GM10266 (cell line): ENCODE data around the gene MPL.

Experiments used
- DNase-seq: peaks from one replicate; pipeline ENCODE4 v3.0.0; 2012; ENCODE audit errors: extremely low spot score
- TF ChIP-seq, protein P1 (sequence below): IDR thresholded peaks from 2 replicates; pipeline ENCODE4 v1.5.1; 2012; ENCODE audit warnings: mild to moderate bottlenecking, low read depth; ENCODE audit not compliant: control insufficient read depth, insufficient read depth; ENCODE audit errors: missing control alignments

Gene MPL

DNA sequence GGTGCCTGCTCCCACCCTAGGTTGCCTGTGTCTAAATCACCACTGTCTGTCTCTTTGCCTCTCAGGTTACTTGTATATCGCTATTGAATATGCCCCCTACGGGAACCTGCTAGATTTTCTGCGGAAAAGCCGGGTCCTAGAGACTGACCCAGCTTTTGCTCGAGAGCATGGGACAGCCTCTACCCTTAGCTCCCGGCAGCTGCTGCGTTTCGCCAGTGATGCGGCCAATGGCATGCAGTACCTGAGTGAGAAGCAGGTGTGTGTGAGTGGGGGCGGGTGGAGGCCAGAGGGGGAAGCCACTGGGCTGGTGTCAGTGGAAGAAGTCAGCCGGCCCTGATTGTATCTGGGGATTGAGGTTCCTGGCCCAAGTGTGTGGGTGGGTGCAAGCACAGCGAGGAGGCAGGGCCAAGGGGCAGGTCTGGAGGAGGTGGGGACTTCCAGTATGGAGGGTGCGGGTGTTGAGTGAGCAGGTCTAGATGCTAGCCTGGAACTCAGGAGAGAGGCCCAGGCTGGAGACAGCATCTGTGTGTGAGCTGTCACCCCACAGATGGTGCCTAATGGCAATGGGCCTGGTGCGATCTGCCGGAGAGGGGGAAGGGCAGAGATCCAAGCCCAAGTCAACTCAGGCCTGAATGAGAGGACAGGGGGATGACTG lies 19.7 kb upstream of the MPL start:
- TF ChIP-seq, protein P1, sequence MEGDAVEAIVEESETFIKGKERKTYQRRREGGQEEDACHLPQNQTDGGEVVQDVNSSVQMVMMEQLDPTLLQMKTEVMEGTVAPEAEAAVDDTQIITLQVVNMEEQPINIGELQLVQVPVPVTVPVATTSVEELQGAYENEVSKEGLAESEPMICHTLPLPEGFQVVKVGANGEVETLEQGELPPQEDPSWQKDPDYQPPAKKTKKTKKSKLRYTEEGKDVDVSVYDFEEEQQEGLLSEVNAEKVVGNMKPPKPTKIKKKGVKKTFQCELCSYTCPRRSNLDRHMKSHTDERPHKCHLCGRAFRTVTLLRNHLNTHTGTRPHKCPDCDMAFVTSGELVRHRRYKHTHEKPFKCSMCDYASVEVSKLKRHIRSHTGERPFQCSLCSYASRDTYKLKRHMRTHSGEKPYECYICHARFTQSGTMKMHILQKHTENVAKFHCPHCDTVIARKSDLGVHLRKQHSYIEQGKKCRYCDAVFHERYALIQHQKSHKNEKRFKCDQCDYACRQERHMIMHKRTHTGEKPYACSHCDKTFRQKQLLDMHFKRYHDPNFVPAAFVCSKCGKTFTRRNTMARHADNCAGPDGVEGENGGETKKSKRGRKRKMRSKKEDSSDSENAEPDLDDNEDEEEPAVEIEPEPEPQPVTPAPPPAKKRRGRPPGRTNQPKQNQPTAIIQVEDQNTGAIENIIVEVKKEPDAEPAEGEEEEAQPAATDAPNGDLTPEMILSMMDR = no peak
- no peak for DNase-seq

DNA sequence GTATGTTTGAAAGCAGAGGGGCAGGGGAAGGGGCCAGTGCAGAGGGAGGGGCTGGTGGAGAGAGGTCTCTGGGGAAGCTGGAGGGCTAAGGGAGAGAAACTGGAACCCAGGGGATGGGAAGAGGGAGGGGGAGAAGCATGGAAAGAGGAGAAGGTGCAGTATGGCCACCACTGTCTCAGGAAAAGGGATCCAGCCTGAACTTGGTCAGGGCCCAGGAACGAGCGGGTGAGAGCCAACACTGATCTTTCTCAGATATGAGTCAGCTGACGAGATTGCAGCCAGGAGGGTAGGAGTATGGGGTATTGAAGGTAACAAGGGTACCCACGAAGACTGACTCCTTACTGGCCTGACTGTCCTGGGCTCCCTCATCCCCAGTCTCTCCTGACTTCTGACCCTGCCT lies 18.8 kb upstream of the MPL start:
- no peak for DNase-seq
- TF ChIP-seq, protein P1 = no peak

DNA sequence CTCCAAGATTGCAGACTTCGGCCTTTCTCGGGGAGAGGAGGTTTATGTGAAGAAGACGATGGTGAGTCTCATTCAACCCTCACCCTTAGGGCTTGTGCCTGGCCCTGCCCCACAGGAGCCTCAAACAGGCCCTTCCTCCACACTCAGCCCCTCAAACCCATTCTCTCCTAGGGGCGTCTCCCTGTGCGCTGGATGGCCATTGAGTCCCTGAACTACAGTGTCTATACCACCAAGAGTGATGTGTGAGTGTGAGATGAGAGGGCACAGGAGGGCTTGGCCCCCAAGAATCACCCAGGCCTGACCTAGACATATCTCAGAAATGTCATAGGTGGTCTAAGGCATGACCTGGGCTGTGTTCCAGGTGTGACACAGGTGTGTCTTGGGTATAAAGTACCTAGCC lies 18.3 kb upstream of the MPL start:
- no peak for DNase-seq
- TF ChIP-seq, protein P1 = no peak

DNA sequence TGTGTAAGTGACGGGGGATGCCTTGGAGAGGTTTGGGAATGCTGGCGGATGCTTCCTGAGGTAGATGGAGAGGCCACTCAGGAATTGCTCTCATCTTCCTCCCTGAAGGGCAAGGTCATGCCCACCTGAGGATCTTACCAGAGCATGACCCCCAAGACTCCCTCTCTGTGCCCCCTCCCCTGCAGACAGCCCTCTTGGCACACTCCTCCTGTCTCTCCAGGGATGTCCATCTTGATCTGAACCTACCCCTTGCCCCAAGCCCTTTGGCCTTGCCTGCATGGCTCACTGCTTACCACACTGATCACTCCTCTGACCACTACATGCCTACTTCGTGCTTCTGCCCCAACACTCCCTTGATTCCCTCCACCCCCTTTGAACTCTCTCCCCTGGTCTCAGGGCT lies 17.9 kb upstream of the MPL start:
- DNase-seq = no peak
- TF ChIP-seq, protein P1 = no peak

DNA sequence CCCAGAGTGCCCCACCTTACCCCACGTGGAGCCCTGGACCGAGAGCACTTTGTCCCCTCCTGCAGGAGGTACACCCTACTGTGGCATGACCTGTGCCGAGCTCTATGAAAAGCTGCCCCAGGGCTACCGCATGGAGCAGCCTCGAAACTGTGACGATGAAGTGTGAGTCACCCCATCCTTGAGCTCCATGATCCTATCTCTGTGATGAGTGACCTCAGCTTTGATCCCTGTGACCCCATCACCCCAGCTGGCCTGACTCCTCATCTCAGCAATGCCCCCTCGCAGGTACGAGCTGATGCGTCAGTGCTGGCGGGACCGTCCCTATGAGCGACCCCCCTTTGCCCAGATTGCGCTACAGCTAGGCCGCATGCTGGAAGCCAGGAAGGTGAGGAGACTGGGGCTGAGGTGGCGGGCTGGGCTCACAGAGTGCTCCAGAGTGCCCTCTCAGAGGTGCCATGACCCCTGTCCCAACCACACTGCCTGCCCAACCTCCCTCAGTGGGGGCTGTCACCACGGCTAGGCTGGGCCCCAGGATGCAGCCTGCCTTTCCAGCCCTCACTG lies 16.2 kb upstream of the MPL start:
- TF ChIP-seq, protein P1 = no peak
- no peak for DNase-seq

DNA sequence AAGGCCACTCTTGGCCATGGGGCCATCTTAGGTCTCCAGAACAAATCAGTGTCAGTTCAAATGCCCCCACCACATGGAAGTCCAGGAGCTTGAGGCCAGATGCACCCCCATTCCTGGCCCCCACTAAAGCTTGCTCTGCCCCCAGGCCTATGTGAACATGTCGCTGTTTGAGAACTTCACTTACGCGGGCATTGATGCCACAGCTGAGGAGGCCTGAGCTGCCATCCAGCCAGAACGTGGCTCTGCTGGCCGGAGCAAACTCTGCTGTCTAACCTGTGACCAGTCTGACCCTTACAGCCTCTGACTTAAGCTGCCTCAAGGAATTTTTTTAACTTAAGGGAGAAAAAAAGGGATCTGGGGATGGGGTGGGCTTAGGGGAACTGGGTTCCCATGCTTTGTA lies 15.1 kb upstream of the MPL start:
- DNase-seq = no peak
- TF ChIP-seq, protein P1 = no peak

DNA sequence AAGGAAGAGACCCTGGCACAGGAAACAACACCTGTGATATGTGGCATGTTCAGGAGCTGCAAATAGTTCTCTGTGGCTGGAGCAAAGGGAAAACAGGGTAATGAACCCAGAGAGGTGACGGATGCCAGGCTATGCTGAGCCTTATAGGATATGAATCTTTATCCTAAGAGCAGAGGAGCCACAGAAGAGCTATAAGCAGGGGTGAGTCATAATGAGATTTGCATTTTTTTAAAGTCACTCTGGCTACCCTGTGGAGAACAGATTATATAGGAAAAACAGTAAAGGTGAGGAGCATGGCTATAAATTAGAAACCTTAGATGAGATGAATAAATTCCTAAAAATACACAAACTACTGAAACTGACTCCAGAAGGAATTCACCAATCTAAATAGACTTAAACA lies 12.8 kb upstream of the MPL start:
- DNase-seq = no peak
- TF ChIP-seq, protein P1 = no peak
